ENCODE measurements around the gene TEX29.

The TEX29 gene

DNA sequence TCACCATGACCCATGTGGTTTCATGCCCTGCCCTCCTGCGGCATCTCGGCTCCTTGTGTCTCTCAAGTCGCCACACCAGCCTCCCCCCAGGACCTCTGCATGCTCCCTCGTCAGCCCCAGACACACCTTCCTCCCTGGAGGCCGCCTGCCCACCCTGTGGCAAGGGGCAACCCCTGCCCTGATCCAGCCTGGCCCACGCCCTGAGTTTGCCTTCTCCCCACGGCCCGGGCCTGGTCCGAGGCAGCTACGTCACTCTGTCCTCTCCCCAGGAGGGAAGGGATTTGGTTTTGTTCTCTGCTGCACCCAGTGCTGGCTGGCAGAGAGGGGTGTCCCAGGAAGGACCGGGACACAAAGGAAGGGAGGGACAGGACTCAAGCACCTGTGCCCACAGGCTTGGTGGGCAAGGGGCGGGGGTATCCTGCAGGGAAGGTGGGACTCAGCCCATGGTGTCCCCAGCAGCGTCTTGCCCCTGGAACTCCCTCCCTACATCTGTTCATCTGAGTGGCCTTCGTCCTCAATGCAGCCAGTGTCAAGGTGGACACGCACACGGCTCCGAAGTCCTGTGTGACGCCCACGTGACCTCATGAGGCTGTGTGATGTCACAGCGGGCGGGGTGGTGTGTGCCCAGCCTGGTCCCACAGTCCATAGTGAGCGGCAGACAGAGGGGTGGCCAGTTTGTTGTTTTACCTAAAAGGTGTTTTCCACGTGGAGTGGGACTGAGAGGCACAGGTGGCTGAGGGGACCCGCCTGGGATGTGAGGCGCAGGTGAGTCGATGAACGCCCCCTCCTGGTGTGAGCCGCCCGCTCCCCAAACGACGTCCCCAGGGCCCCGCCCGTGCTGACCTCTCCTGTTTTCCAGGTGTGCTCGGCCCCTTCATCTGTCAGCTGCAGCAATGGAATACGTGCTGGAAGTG is at the start of gene TEX29:
Gene TEX29 (plus strand): TSS at position 645 of the 914 bp plus-strand sequence. CDS start 249 bp downstream, at position 894.
- no peak within 1 kb of the TSS for H3K4me3 ChIP-seq (replicated peaks; ENCODE audit: low read depth, low read length)
- no peaks in the 10 kb centered on the region for H3K27me3 ChIP-seq (replicated peaks; ENCODE audit: control insufficient read depth, insufficient read depth, low read length)
- TF ChIP-seq, protein P1, sequence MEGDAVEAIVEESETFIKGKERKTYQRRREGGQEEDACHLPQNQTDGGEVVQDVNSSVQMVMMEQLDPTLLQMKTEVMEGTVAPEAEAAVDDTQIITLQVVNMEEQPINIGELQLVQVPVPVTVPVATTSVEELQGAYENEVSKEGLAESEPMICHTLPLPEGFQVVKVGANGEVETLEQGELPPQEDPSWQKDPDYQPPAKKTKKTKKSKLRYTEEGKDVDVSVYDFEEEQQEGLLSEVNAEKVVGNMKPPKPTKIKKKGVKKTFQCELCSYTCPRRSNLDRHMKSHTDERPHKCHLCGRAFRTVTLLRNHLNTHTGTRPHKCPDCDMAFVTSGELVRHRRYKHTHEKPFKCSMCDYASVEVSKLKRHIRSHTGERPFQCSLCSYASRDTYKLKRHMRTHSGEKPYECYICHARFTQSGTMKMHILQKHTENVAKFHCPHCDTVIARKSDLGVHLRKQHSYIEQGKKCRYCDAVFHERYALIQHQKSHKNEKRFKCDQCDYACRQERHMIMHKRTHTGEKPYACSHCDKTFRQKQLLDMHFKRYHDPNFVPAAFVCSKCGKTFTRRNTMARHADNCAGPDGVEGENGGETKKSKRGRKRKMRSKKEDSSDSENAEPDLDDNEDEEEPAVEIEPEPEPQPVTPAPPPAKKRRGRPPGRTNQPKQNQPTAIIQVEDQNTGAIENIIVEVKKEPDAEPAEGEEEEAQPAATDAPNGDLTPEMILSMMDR (IDR thresholded peaks at IDR 0.05; ENCODE audit: insufficient read depth, low read length, poor library complexity, severe bottlenecking) = no peak
- no peak for DNase-seq (ENCODE audit: extremely low read depth, insufficient read length)
- peaks cover 4% of the 10 kb centered on the region for H3K36me3 ChIP-seq (ENCODE audit: control insufficient read depth, insufficient read depth, low read length)

DNA sequence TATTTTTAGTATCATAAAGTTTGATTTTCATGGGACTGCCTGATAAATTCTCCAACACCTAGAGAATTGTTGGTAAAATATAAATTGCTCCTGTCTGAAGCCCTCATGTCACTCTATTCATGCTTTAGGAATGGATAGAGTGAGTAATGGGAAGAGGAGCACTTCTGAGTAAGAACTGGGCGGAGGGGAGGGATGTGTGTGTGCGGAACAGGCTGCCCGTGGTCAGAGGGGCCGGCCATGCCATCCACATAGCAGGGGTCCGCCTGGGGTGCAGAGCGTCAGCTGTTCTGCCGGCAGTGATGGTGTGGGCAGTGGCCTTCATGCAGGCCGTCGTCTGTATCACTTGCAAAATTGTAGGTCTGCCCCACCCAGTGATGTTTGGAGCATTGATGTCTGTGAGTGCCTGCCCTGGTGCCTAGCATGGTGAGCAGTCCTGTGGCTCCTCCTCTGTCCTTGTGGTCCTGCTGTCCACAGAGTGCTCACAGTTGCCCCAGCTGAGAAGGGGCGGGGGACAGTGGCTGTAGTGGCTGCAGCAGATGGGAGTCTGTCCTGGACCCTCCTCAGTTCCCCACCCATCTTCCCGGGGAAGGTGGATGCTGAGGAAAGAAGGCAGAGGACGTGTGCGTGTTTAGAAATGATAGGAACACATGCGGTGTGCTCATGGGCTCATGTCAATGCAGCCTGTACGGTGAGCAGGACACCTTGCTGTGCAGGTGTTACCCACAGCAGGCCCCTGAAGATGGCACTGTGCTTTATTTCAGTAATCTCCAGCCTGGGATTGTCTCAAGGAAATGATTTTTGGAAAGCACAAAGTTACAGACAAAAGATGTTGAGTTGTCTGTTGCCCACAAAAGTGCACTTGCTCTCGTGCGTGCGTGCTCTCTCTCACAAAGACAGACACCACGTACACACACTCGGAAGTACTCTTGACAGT is 49.4 kb upstream of the TEX29 start:
- H3K4me3 ChIP-seq (replicated peaks; ENCODE audit: low read depth, low read length) = no peak overlapping the region
- DNase-seq (ENCODE audit: extremely low read depth, insufficient read length) = no peak
- H3K27me3 ChIP-seq (replicated peaks; ENCODE audit: control insufficient read depth, insufficient read depth, low read length) = no peaks in the 10 kb centered on the region
- peaks cover 38% of the 10 kb centered on the region for H3K36me3 ChIP-seq (ENCODE audit: control insufficient read depth, insufficient read depth, low read length)
- TF ChIP-seq, protein P1 (IDR thresholded peaks at IDR 0.05; ENCODE audit: insufficient read depth, low read length, poor library complexity, severe bottlenecking) = no peak

DNA sequence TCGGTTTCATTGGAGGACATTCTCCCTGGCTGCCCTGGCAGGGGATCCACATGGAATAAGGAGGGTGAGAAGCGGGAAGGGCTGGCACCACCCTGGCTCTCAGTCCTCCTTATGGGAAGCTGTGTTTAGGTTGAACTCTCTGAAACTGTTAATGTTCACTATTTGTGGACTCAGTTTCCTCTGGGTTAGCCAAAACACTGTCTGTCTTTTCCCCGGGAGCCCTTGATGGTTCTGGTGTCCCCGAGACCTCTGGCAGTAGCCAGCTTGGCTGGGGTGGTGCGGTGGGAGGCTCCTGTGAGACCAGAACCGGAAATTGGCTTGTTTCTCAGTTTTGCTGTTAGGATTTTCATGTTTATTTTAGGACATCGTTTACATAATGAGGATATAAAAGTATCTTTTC is 48.3 kb upstream of the TEX29 start:
- peaks cover 33% of the 10 kb centered on the region for H3K36me3 ChIP-seq (ENCODE audit: control insufficient read depth, insufficient read depth, low read length)
- no peaks in the 10 kb centered on the region for H3K27me3 ChIP-seq (replicated peaks; ENCODE audit: control insufficient read depth, insufficient read depth, low read length)
- DNase-seq (ENCODE audit: extremely low read depth, insufficient read length) = no peak
- H3K4me3 ChIP-seq (replicated peaks; ENCODE audit: low read depth, low read length) = no peak overlapping the region
- TF ChIP-seq, protein P1 (IDR thresholded peaks at IDR 0.05; ENCODE audit: insufficient read depth, low read length, poor library complexity, severe bottlenecking) = no peak

DNA sequence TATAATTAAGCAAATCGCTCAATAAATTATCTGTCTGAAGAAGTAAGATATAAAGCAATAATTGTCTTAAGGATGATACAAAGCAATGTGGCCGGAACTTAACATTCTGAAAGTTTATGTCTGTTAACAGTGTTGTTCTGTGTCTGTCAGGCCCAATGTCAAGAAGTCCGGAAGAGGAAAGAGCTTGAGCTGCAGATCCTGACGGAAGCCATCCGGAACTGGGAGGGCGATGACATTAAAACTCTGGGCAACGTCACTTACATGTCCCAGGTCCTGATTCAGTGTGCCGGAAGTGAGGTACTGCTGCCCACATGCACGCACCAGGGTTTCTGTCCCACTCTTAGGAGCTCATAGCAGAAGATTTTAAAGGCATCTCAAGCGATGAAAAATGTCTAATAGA is 45.1 kb upstream of the TEX29 start:
- TF ChIP-seq, protein P1 (IDR thresholded peaks at IDR 0.05; ENCODE audit: insufficient read depth, low read length, poor library complexity, severe bottlenecking) = no peak
- no peak overlapping the region for H3K4me3 ChIP-seq (replicated peaks; ENCODE audit: low read depth, low read length)
- DNase-seq (ENCODE audit: extremely low read depth, insufficient read length) = no peak
- H3K36me3 ChIP-seq (ENCODE audit: control insufficient read depth, insufficient read depth, low read length) = peaks cover 40% of the 10 kb centered on the region
- H3K27me3 ChIP-seq (replicated peaks; ENCODE audit: control insufficient read depth, insufficient read depth, low read length) = no peaks in the 10 kb centered on the region

DNA sequence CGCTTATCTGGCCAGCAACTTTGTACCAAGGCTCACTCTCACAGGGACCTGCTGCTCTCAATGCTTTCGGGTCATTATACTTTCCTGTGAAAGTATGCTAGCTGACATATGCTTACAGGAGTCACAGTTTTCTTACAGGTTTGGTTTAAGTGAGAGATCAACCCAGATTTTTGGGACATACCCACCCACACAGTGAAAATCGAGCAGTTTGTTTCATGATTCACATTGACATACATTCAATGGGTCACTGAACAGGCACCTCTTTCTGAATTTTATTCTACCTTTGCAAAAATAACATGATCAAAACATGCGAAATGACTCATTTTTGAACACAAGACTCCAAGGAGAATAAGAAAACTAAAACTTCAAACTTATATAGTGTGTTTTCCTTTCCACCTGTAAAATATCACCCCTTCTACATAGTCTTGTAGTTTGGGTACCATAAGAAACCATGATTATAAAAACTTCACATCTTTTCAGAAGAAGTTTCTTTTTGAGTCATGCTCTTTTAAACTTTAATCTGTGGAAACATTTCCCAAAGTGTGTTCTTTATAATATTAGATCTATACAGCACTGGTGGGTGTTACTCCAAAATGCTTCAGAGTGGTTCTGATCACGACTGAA is 44.3 kb upstream of the TEX29 start:
- Histone ChIP-seq H3K4me3 (replicated peaks; ENCODE audit: low read depth, low read length) (no peak overlapping the region), H3K36me3 (ENCODE audit: control insufficient read depth, insufficient read depth, low read length) (peaks cover 41% of the 10 kb centered on the region), H3K27me3 (replicated peaks; ENCODE audit: control insufficient read depth, insufficient read depth, low read length) (no peaks in the 10 kb centered on the region)
- no peak for DNase-seq (ENCODE audit: extremely low read depth, insufficient read length)
- TF ChIP-seq, protein P1 (IDR thresholded peaks at IDR 0.05; ENCODE audit: insufficient read depth, low read length, poor library complexity, severe bottlenecking) = no peak

Data from GM06990 (cell line).